Neutrophil (primary cell): Measurements from ENCODE around the gene ATXN10.

Experiments used
- H3K27ac ChIP-seq: fragments of 200-600 bp; sonication (generic); 2 replicates; pipeline ENCODE4 v1.5.1; 2016; ENCODE audit warnings: mild to moderate bottlenecking, moderate library complexity
- H3K27me3 ChIP-seq: fragments of 200-600 bp; sonication (generic); 2 replicates; pipeline ENCODE4 v1.6.0; 2016; ENCODE audit warnings: mild to moderate bottlenecking
- H3K36me3 ChIP-seq: fragments of 200-600 bp; sonication (generic); 2 replicates; pipeline ENCODE4 v1.5.1; 2017
- H3K4me1 ChIP-seq, 2 experiments: fragments of 200-600 bp in 1 of 2; sonication (generic) in 1 of 2; 1 replicate in 1 of 2; 2 replicates in 1 of 2; pipeline versions ENCODE4 v1.5.1 to v1.6.1; 2013 to 2016; ENCODE audit warnings: low read depth in 1 of 2, low read length in 1 of 2, mild to moderate bottlenecking in 1 of 2, moderate library complexity in 1 of 2; ENCODE audit not compliant: control insufficient read depth in 1 of 2, insufficient read depth in 1 of 2
- H3K4me3 ChIP-seq, 2 experiments: fragments of 200-600 bp in 1 of 2; sonication (generic) in 1 of 2; 1 replicate in 1 of 2; 2 replicates in 1 of 2; pipeline ENCODE4 v1.5.1; 2013 to 2016; ENCODE audit warnings: low read depth in 1 of 2, low read length in 1 of 2, mild to moderate bottlenecking in 1 of 2, moderate library complexity in 1 of 2
- H3K9me3 ChIP-seq: fragments of 200-600 bp; sonication (generic); 2 replicates; pipeline ENCODE4 v1.5.1; 2016
- CTCF ChIP-seq: fragments of 200-600 bp; sonication (generic); IDR thresholded peaks from 2 replicates; pipeline ENCODE4 v1.5.1; 2016; ENCODE audit warnings: antibody characterized with exemption

ATXN10 gene

GRCh38 chr22:45802054-45802453 is 130.4 kb downstream of the ATXN10 start:
- H3K36me3 ChIP-seq, result peaks cover 4% of the 10 kb centered on the region
- peaks cover 4% of the 10 kb centered on the region for H3K9me3 ChIP-seq
- no peak overlapping the region for H3K4me3 ChIP-seq
- no peaks in the 10 kb centered on the region for H3K27me3 ChIP-seq
- no peak overlapping the region for H3K27ac ChIP-seq
- H3K4me1 ChIP-seq, result no peaks in the 10 kb centered on the region
- TF ChIP-seq CTCF, result no peak

- Histone ChIP-seq H3K36me3 (peaks cover 8% of the 10 kb centered on the region), H3K4me1 (no peaks in the 10 kb centered on the region), H3K4me3 (no peak overlapping the region), H3K27me3 (no peaks in the 10 kb centered on the region), H3K27ac (no peak overlapping the region), H3K9me3 (no peaks in the 10 kb centered on the region)
- TF ChIP-seq CTCF, result no peak
These were observed 132.8 kb downstream of the ATXN10 start for GRCh38 chr22:45804319-45804985.

DNA sequence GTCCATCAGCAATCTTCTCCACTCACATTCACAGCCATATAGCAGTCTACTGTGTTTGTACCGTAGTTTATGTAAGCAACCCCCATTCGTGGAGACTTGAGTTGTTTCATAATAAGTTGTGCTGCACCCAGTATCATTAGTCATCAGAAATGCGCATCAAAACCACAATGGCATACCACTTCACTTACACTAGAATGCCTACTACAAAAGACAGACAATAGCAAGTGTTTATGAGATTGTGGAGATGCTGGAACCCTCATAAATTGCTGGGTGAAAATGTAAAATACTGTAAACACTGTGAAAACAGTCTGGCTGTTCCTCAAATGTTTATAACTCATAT is 133.3 kb downstream of the ATXN10 start:
- H3K4me1 ChIP-seq, result no peaks in the 10 kb centered on the region
- no peaks in the 10 kb centered on the region for H3K27me3 ChIP-seq
- no peak for TF ChIP-seq CTCF
- H3K36me3 ChIP-seq, result peaks cover 8% of the 10 kb centered on the region
- no peaks in the 10 kb centered on the region for H3K9me3 ChIP-seq
- no peak overlapping the region for H3K27ac ChIP-seq
- H3K4me3 ChIP-seq, result no peak overlapping the region

DNA sequence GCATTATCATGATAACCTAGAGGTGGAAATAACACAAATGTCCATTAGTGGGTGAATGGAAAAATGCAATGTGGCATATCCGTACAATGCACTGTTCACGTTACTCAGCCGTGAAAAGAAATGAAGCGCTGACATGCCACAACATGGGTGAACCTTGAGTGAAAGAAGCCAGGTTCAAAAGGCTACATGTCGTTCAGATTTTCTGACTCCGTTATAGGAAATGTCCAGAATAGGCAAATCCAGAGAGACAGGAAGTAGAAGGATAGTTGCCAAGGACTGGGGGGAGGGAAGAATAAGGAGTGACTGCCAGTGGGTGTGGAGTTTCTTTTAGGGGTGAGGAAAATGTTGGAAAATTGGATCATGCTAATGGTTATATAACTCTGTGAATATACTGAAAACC is 133.8 kb downstream of the ATXN10 start:
- Histone ChIP-seq H3K27ac (no peak overlapping the region), H3K27me3 (no peaks in the 10 kb centered on the region), H3K4me3 (no peak overlapping the region), H3K9me3 (no peaks in the 10 kb centered on the region), H3K36me3 (peaks cover 8% of the 10 kb centered on the region), H3K4me1 (no peaks in the 10 kb centered on the region)
- TF ChIP-seq CTCF, result no peak

GRCh38 chr22:45807156-45807915 is 135.7 kb downstream of the ATXN10 start:
- H3K27me3 ChIP-seq, result no peaks in the 10 kb centered on the region
- no peak for TF ChIP-seq CTCF
- no peak overlapping the region for H3K4me3 ChIP-seq
- H3K4me1 ChIP-seq, result no peaks in the 10 kb centered on the region
- no peaks in the 10 kb centered on the region for H3K9me3 ChIP-seq
- H3K36me3 ChIP-seq, result peaks cover 18% of the 10 kb centered on the region
- no peak overlapping the region for H3K27ac ChIP-seq
